H1 (cell line): Measurements from ENCODE around the gene HECTD1. TPM values are rescaled to one million over a fixed set of nuclear protein-coding genes. Genes with fewer than 3 reads are reported as not detected.

Experiments used
- FOSL1 ChIP-seq: IDR thresholded peaks from 2 replicates; pipeline ENCODE4 v1.6.1; 2011; ENCODE audit warnings: mild to moderate bottlenecking, low read depth, low read length, moderate library complexity; ENCODE audit not compliant: insufficient read depth
- SRF ChIP-seq: IDR thresholded peaks from 2 replicates; pipeline ENCODE4 v1.6.1; 2011; ENCODE audit warnings: mild to moderate bottlenecking, low read depth, low read length, moderate library complexity
- polyA plus RNA-seq, 7 experiments: library from polyadenylated mRNA; depleted of rRNA in 3 of 7; stranded (reverse) in 5 of 7; unstranded in 2 of 7; fragments of >200 nt in 5 of 7; fragments of 200-250 nt in 2 of 7; gene quantifications; 1 replicate in 5 of 7; 2 replicates in 1 of 7; 4 replicates in 1 of 7; pipeline versions ENCODE4 v1.2.1 to v1.2.3, GENCODE V29; 2011 to 2013; ENCODE audit warnings: missing spikeins in 2 of 7, mixed read lengths in 2 of 7
- total RNA-seq: library from RNA; stranded (reverse); fragmentation: NEBNext Ultra II Directional; extraction: Animal tissue kit (Norgen Biotek cat#: 25700); gene quantifications from 2 replicates; pipeline ENCODE4 v1.2.1, GENCODE V29; 2021

HECTD1 gene
- total and polyA plus RNA-seq, 2 of the 8 experiments (the other 6 are each of a cell fraction or from before 2014, with no cell fraction given), result 44.7 to 105 TPM

GRCh38 chr14:31126680-31127079, 80.9 kb downstream of the HECTD1 start (continued):
- TF ChIP-seq FOSL1, result no peak
- TF ChIP-seq SRF, result no peak
